ENCODE data around the gene TMEFF1. TPM values are rescaled to one million over a fixed set of nuclear protein-coding genes. Genes with fewer than 3 reads are reported as not detected.

The TMEFF1 gene
- total and polyA plus RNA-seq, 10 of the 15 experiments (the other 5 are each of a cell fraction or from before 2014, with no cell fraction given) = 0.03 to 0.55 (median 0.11) TPM; not detected in 3

GRCh38 chr9:100525563-100525962 lies 52.6 kb downstream of the TMEFF1 start:
- WGBS (ENCODE audit: insufficient coverage, insufficient replicate concordance, low lambda C conversion rate, missing lambda C conversion rate) = 50% methylated on average over 2 of the region's 2 CpGs
- FAIRE-seq (no peak), ATAC-seq (no peak), DNase-seq (ENCODE audit: low read depth, low spot score) (no peak)
- BruUV-seq (replicated peaks) = no TSS peak
- intact Hi-C loops (cut with micrococcal nuclease; ENCODE audit: unreplicated experiment) (no loop called here), in situ Hi-C loops (cut with MboI) (no loop called here)
- H3K4me1 ChIP-seq (ENCODE audit: control insufficient read depth, insufficient read depth, low read length) = no peaks in the 10 kb centered on the region
- H3K36me3 ChIP-seq (ENCODE audit: control insufficient read depth in 2 of 2, insufficient read depth in 2 of 2, low read length in 1 of 2) = no peaks in the 10 kb centered on the region
- H3K9me3 ChIP-seq (replicated peaks; ENCODE audit: control insufficient read depth, insufficient read depth, low read length) = no peaks in the 10 kb centered on the region
- no peak overlapping the region for H3K4me2 ChIP-seq (ENCODE audit: control insufficient read depth, insufficient read depth)
- SMC1A ChIA-PET (ENCODE audit: uncharacterized antibody, unreplicated experiment) = no interaction called here
- H3K79me2 ChIP-seq (ENCODE audit: control insufficient read depth, insufficient read depth, low read length) = no peaks in the 10 kb centered on the region
- H3K27ac ChIP-seq (ENCODE audit: control insufficient read depth, insufficient read depth) = no peak overlapping the region
- no peak overlapping the region for H3K4me3 ChIP-seq
- 0 out of 4 replicates have a peak, but pooled peaks cover 0 to 2% of the 10 kb centered on the region in 2 experiments for H3K27me3 ChIP-seq (replicated peaks in 1 of 2; ENCODE audit: control insufficient read depth in 2 of 2, insufficient read depth in 2 of 2, low read length in 1 of 2)
- RAD21 ChIA-PET (ENCODE audit: unreplicated experiment) = no interaction called here
- H4K20me1 ChIP-seq (ENCODE audit: control insufficient read depth, insufficient read depth) = no peaks in the 10 kb centered on the region
- no peak overlapping the region for H2AFZ ChIP-seq (ENCODE audit: control insufficient read depth, low read depth, low read length)
- CTCF ChIA-PET = no interaction called here
- POLR2A ChIA-PET = no interaction called here
- H3K9ac ChIP-seq (ENCODE audit: control insufficient read depth, insufficient read depth, low read length) = no peak overlapping the region
- TF ChIP-seq FOS (IDR thresholded peaks at IDR 0.05; ENCODE audit: borderline replicate concordance, extremely low read depth, insufficient read length) (no peak), POLR2A (IDR thresholded peaks at IDR 0.05; ENCODE audit: low read depth, low read length) (no peak), KAT2A (conservative IDR thresholded peaks at IDR 0.05; ENCODE audit: control insufficient read depth, low read depth, low read length) (no peak), PRDM15 (CRISPR knock-in tag; IDR thresholded peaks at IDR 0.05) (no peak), ATF2 (IDR thresholded peaks at IDR 0.05; ENCODE audit: low read length) (no peak), ZNF217 (IDR thresholded peaks at IDR 0.05) (no peak), FOXM1 (IDR thresholded peaks at IDR 0.05; ENCODE audit: low read depth, low read length) (no peak), POLR2AphosphoS2 (IDR thresholded peaks at IDR 0.05; ENCODE audit: low read depth, low read length) (no peak), E4F1 (IDR thresholded peaks at IDR 0.05; ENCODE audit: borderline replicate concordance, partially characterized antibody) (no peak), EP300 (IDR thresholded peaks at IDR 0.05; ENCODE audit: borderline replicate concordance in 1 of 2, control insufficient read depth in 1 of 2, low read depth in 2 of 2, low read length in 2 of 2) (no peak), YBX1 (IDR thresholded peaks at IDR 0.05) (no peak), EED (IDR thresholded peaks at IDR 0.05; ENCODE audit: low read depth) (no peak), ESRRA (IDR thresholded peaks at IDR 0.05; ENCODE audit: low read length) (no peak), FOXK2 (IDR thresholded peaks at IDR 0.05) (no peak), USF2 (IDR thresholded peaks at IDR 0.05; ENCODE audit: borderline replicate concordance, low read depth, low read length) (no peak), TAF1 (IDR thresholded peaks at IDR 0.05; ENCODE audit: borderline replicate concordance, low read depth, low read length) (no peak)

Measured in GM12878 (cell line).